B cell (primary cell): Measurements from ENCODE around the gene MORC2. TPM values are rescaled to one million over a fixed set of nuclear protein-coding genes. Genes with fewer than 3 reads are reported as not detected.

ENCODE experiments used
- ATAC-seq: fragments of 200-7000 bp; cut with Tn5 transposase; one replicate; pipeline ENCODE4 v1.10.0; 2021; ENCODE audit warnings: low read depth, mild to moderate bottlenecking, moderate number of reproducible peaks, moderate library complexity
- CTCF ChIA-PET: fragments of 350-600 bp; sonication (Branson Sonifier 250); formaldehyde crosslinking; loops from one replicate; lab custom pipeline; 2021; ENCODE audit warnings: antibody characterized with exemption, inconsistent platforms; lab: Charles Lee
- POLR2A ChIA-PET: fragments of 350-600 bp; sonication (Branson Sonifier 250); formaldehyde crosslinking; loops from one replicate; lab custom pipeline; 2021; ENCODE audit warnings: antibody characterized with exemption; lab: Charles Lee
- DNase-seq: peaks from one replicate; pipeline ENCODE4 v3.0.0; 2013
- H2AFZ ChIP-seq: 2 replicates; pipeline ENCODE4 v1.6.1; 2012; ENCODE audit warnings: mild to moderate bottlenecking, low read depth, low read length; ENCODE audit not compliant: insufficient read depth, poor library complexity, severe bottlenecking
- H3K27ac ChIP-seq, 2 donors: 1 replicate in 1 of 2; 2 replicates in 1 of 2; pipeline ENCODE4 v1.5.1; 2012 to 2013; ENCODE audit warnings: low read length in 2 of 2, mild to moderate bottlenecking in 2 of 2, moderate library complexity in 1 of 2
- H3K27me3 ChIP-seq, 4 experiments: fragments of 200-600 bp in 1 of 4; sonication (generic) in 1 of 4; replicated peaks in 1 of 4; 1 replicate in 2 of 4; 2 replicates in 2 of 4; pipeline versions ENCODE4 v1.6.1 to v1.7.0; 2013 to 2016; ENCODE audit warnings: low read length in 3 of 4, mild to moderate bottlenecking in 2 of 4, mixed read lengths in 1 of 4, moderate library complexity in 1 of 4; ENCODE audit not compliant: insufficient read depth in 4 of 4, control insufficient read depth in 3 of 4; ENCODE audit errors: control extremely low read depth in 1 of 4
- H3K36me3 ChIP-seq, 2 experiments: replicated peaks in 1 of 2; 1 replicate in 1 of 2; 2 replicates in 1 of 2; pipeline versions ENCODE4 v1.6.1 to v1.7.1; 2013; ENCODE audit warnings: low read length in 1 of 2; ENCODE audit not compliant: insufficient read depth in 2 of 2, control insufficient read depth in 1 of 2; ENCODE audit errors: control extremely low read depth in 1 of 2, extremely low read depth in 1 of 2
- H3K4me1 ChIP-seq, 2 donors: fragments of 200-600 bp in 1 of 2; sonication (generic) in 1 of 2; 1 replicate in 1 of 2; 2 replicates in 1 of 2; pipeline versions ENCODE4 v1.5.1 to v1.6.1; 2013 to 2017; ENCODE audit warnings: low read length in 2 of 2; ENCODE audit not compliant: control insufficient read depth in 2 of 2, insufficient read depth in 2 of 2
- H3K4me2 ChIP-seq: replicated peaks from 2 replicates; pipeline ENCODE3; 2012; ENCODE audit warnings: mild to moderate bottlenecking, low read depth, low read length; ENCODE audit not compliant: poor library complexity, severe bottlenecking
- H3K4me3 ChIP-seq, 5 experiments: fragments of 200-600 bp in 1 of 5; sonication (generic) in 1 of 5; 1 replicate in 3 of 5; 2 replicates in 2 of 5; pipeline versions ENCODE4 v1.5.1 to v1.7.0; 2011 to 2016; ENCODE audit warnings: low read length in 4 of 5, mild to moderate bottlenecking in 4 of 5, low read depth in 2 of 5, control low read depth in 1 of 5, moderate library complexity in 1 of 5; ENCODE audit not compliant: insufficient read depth in 1 of 5; ENCODE audit errors: control extremely low read depth in 1 of 5, extremely low read depth in 1 of 5
- H3K79me2 ChIP-seq: fragments of 200-600 bp; sonication (generic); one replicate; pipeline ENCODE4 v1.6.0; 2016; ENCODE audit warnings: low read length; ENCODE audit not compliant: control insufficient read depth, insufficient read depth
- H3K9ac ChIP-seq: fragments of 200-600 bp; sonication (generic); 2 replicates; pipeline ENCODE4 v1.6.1; 2017; ENCODE audit warnings: mild to moderate bottlenecking, low read length, moderate library complexity
- H3K9me3 ChIP-seq, 3 donors: one replicate each; pipeline versions ENCODE4 v1.6.1 to v1.7.1; 2013; ENCODE audit warnings: low read length in 2 of 3; ENCODE audit not compliant: control insufficient read depth in 2 of 3, insufficient read depth in 1 of 3; ENCODE audit errors: control extremely low read depth in 1 of 3
- H4K20me1 ChIP-seq: 2 replicates; pipeline ENCODE4 v1.6.0; 2012; ENCODE audit warnings: mild to moderate bottlenecking, low read length; ENCODE audit not compliant: insufficient read depth, control insufficient read depth, poor library complexity, severe bottlenecking
- H3K27ac Mint-ChIP-seq: one replicate; pipeline ENCODE4 v1.8.0; 2021; ENCODE audit warnings: mixed read lengths
- H3K27me3 Mint-ChIP-seq: one replicate; pipeline ENCODE4 v1.8.0; 2021; ENCODE audit warnings: mixed read lengths
- H3K4me1 Mint-ChIP-seq: one replicate; pipeline ENCODE4 v1.8.0; 2021; ENCODE audit warnings: mixed read lengths
- H3K4me3 Mint-ChIP-seq: one replicate; pipeline ENCODE4 v1.8.0; 2021; ENCODE audit warnings: mixed read lengths
- H3K9me3 Mint-ChIP-seq: one replicate; pipeline ENCODE4 v1.8.0; 2022; ENCODE audit warnings: mixed read lengths; ENCODE audit not compliant: insufficient read depth
- CTCF ChIP-seq: fragments of 200-600 bp; IDR thresholded peaks from one replicate; pipeline ENCODE4 v1.8.0; 2022; ENCODE audit warnings: antibody characterized with exemption, mild to moderate bottlenecking
- EZH2 ChIP-seq: IDR thresholded peaks from 2 replicates; pipeline ENCODE4 v1.6.1; 2012; ENCODE audit warnings: borderline replicate concordance, low read depth, mild to moderate bottlenecking, moderate library complexity, low read length; ENCODE audit not compliant: insufficient read depth, poor library complexity, severe bottlenecking
- WGBS: methylation state at CpG from one replicate; pipeline ENCODE4 v1.1.5; 2013; ENCODE audit warnings: missing lambda C conversion rate; ENCODE audit not compliant: insufficient coverage; 5-methylcytosine and 5-hydroxymethylcytosine counted together
- intact Hi-C: fragments of 100-400 bp; cut with micrococcal nuclease; formaldehyde crosslinking; loops from one replicate; pipeline ENCODE4 v1.10.0; 2022
- polyA plus RNA-seq: library from polyadenylated mRNA; depleted of rRNA; stranded (reverse); fragments of >200 nt; gene quantifications from 2 replicates; pipeline ENCODE4 v1.2.3, GENCODE V29; 2012
- total RNA-seq, 2 donors: library from RNA; stranded (reverse); fragments of 120-200 nt in 1 of 2; gene quantifications; 1 replicate in 1 of 2; 2 replicates in 1 of 2; pipeline versions ENCODE4 v1.2.3 to v1.2.4, GENCODE V29; 2013 to 2022

MORC2 gene
- total and polyA plus RNA-seq, 2 donors (not counting 1 experiment from before 2014, with no cell fraction given), result 10.1 to 25.0 TPM

- H3K4me1 ChIP-seq, result no peaks in the 10 kb centered on the region
- POLR2A ChIA-PET, result no interaction called here
- H3K27ac ChIP-seq, result no peak overlapping the region
- no peak overlapping the region for H2AFZ ChIP-seq
- H4K20me1 ChIP-seq, result no peaks in the 10 kb centered on the region
- CTCF ChIA-PET, result interaction anchor here (0.7 to 1.1 kb wide), 3 partner anchors 27 to 219 kb away, joined by 3 to 4 read pairs (median 3); no protein-coding TSS in a partner anchor
- DNase-seq (no peak), ATAC-seq (no peak)
- no peaks in the 10 kb centered on the region for H3K9me3 Mint-ChIP-seq
- H3K79me2 ChIP-seq, result no peaks in the 10 kb centered on the region
- no peaks in the 10 kb centered on the region for H3K9me3 ChIP-seq
- H3K4me1 Mint-ChIP-seq, result no peaks in the 10 kb centered on the region
- H3K4me3 Mint-ChIP-seq, result no peak overlapping the region
- no peaks in the 10 kb centered on the region for H3K27me3 ChIP-seq
- intact Hi-C loops, result no loop called here
- H3K9ac ChIP-seq, result no peak overlapping the region
- H3K27me3 Mint-ChIP-seq, result no peaks in the 10 kb centered on the region
- 86% methylated on average over 4 of the region's 4 CpGs for WGBS
- no peak overlapping the region for H3K4me3 ChIP-seq
- no peak overlapping the region for H3K27ac Mint-ChIP-seq
- no peak overlapping the region for H3K4me2 ChIP-seq
- TF ChIP-seq EZH2, result no peak
- TF ChIP-seq CTCF, result no peak
- peaks cover 6 to 35% of the 10 kb centered on the region in 2 experiments for H3K36me3 ChIP-seq
These were observed 13.4 kb downstream of the MORC2 start for GRCh38 chr22:30955153-30955552.

- no peak overlapping the region for H3K27ac ChIP-seq
- H3K27me3 Mint-ChIP-seq, result no peaks in the 10 kb centered on the region
- H3K4me3 ChIP-seq, result no peak overlapping the region
- ATAC-seq (no peak), DNase-seq (no peak)
- H3K4me3 Mint-ChIP-seq, result no peak overlapping the region
- TF ChIP-seq EZH2 (no peak), CTCF (no peak)
- H3K9me3 Mint-ChIP-seq, result no peaks in the 10 kb centered on the region
- H3K9me3 ChIP-seq, result no peaks in the 10 kb centered on the region
- no peaks in the 10 kb centered on the region for H3K4me1 ChIP-seq
- no peaks in the 10 kb centered on the region for H3K79me2 ChIP-seq
- H4K20me1 ChIP-seq, result no peaks in the 10 kb centered on the region
- H3K27ac Mint-ChIP-seq, result no peak overlapping the region
- no peak overlapping the region for H2AFZ ChIP-seq
- H3K27me3 ChIP-seq, result no peaks in the 10 kb centered on the region
- WGBS, result 100% methylated on average over 2 of the region's 2 CpGs
- CTCF ChIA-PET, result interaction anchor here (0.9 kb wide), 1 partner anchor 8 kb away, joined by 3 read pairs; no protein-coding TSS in a partner anchor
- intact Hi-C loops, result no loop called here
- peaks cover 8 to 52% of the 10 kb centered on the region in 2 experiments for H3K36me3 ChIP-seq
- no peaks in the 10 kb centered on the region for H3K4me1 Mint-ChIP-seq
- no peak overlapping the region for H3K4me2 ChIP-seq
- no peak overlapping the region for H3K9ac ChIP-seq
- POLR2A ChIA-PET, result interaction anchor here (1.3 kb wide), 1 partner anchor 16 kb away, joined by 5 read pairs; the partner anchor contains the start of genes MORC2 and TUG1
These were observed 15.4 kb downstream of the MORC2 start for GRCh38 chr22:30953206-30953605.
